Mucosa of descending colon (tissue), 3 donors: Measurements from ENCODE around the gene PSIP1. TPM values are rescaled to one million over a fixed set of nuclear protein-coding genes. Genes with fewer than 3 reads are reported as not detected.
"Not testable (repeated sequence)": the region's sequence is repeated elsewhere in the genome, so short reads cannot be mapped to it uniquely, and the experiment has no call there.

ENCODE experiments used
- ATAC-seq: fragments of 200-7000 bp; cut with Tn5 transposase; one replicate; pipeline ENCODE4 v1.9.1; 2020; ENCODE audit warnings: mild to moderate bottlenecking, moderate library complexity
- DNase-seq, 3 donors: peaks; one replicate each; pipeline ENCODE4 v3.0.0-alpha.2; 2020
- H3K36me3 ChIP-seq: fragments of 200-600 bp; one replicate; pipeline ENCODE4 v1.8.0; 2021; ENCODE audit warnings: low read depth, mild to moderate bottlenecking
- H3K4me1 ChIP-seq: fragments of 200-600 bp; one replicate; pipeline ENCODE4 v1.8.0; 2021; ENCODE audit warnings: low read depth, mild to moderate bottlenecking
- H3K4me3 ChIP-seq: fragments of 200-600 bp; one replicate; pipeline ENCODE4 v1.8.0; 2021; ENCODE audit warnings: mild to moderate bottlenecking
- H3K9me3 ChIP-seq: fragments of 200-600 bp; one replicate; pipeline ENCODE4 v1.8.0; 2021; ENCODE audit warnings: mild to moderate bottlenecking
- intact Hi-C, 2 donors: fragments of 100-400 bp; cut with DNase I in 1 of 2; cut with micrococcal nuclease in 1 of 2; formaldehyde crosslinking; loops; one replicate each; pipeline versions ENCODE4 v1.11.0 to v1.11.1; 2022; cut with DNase I, micrococcal nuclease
- total RNA-seq, 3 donors: library from RNA; stranded (reverse); fragmentation: NEBNext Ultra II Directional in 2 of 3; extraction: Animal tissue kit (Norgen Biotek cat#: 25700) in 2 of 3; gene quantifications; one replicate each; pipeline versions ENCODE4 v1.2.1 to v1.2.4, GENCODE V29; 2021 to 2023
- TF ChIP-seq, protein P1 (sequence below): fragments of 200-600 bp; IDR thresholded peaks from one replicate; pipeline ENCODE4 v1.8.0; 2022; ENCODE audit warnings: antibody characterized with exemption, mild to moderate bottlenecking
- donor health status: DM: no; HTN: no; CAD: no; lungs with moderate emphysema.
- donor health status: DM: no; HTN: no; CAD: no.
- donor health status: DM: no; HTN: yes; CAD: no.

The PSIP1 gene
- total RNA-seq, 3 donors from 2014 or later = 19.9 to 58.4 (median 28.0) TPM

DNA sequence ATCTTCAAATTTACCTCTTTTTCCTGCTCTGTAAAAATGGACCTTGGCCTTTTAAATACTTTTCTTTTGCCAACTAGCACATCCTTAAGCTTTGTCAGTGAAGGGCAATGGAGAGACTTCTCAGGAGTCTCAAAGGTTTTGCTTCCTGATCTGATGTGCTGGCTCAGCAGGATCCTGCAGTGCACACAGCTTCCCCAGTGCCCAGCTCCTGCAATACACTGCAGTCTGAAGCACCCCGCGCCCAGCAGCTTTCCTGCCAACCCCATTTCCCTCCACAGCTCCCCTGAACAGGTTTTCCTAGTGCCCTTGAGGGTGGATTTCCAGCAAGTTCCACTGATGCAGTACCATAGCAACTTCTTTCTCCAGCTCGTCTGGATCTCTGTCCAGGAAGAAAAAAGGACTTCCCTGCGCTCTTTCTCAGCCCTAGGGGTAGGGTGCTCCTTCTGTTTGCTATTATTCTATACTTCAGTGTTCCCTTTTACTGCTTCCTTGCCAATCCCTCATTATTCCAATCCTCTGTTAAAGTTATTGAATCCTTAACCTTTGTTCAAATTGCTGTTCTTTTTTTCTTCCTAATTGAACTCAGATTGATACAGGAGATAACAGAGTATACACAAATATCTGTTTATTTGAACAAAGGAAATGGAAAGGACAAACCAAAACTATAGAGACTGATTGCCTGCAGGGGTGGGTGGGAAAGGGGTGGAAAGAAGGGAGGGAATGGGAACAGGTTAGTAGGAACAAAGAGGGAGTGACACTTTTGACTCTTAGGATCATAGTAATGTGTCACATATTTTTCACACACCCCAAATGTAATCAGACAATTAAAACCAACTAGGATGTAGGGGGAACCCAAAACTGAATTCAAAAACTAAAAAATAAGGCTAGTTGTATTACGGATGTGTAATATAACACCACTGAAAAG lies 79.6 kb downstream of the PSIP1 start:
- Histone ChIP-seq H3K4me1 (peaks cover 31% of the 10 kb centered on the region), H3K36me3 (no peaks in the 10 kb centered on the region), H3K9me3 (no peaks in the 10 kb centered on the region), H3K4me3 (no peak overlapping the region)
- DNase-seq = peak; percentile 48 to 60 (median 58)
- TF ChIP-seq, protein P1, sequence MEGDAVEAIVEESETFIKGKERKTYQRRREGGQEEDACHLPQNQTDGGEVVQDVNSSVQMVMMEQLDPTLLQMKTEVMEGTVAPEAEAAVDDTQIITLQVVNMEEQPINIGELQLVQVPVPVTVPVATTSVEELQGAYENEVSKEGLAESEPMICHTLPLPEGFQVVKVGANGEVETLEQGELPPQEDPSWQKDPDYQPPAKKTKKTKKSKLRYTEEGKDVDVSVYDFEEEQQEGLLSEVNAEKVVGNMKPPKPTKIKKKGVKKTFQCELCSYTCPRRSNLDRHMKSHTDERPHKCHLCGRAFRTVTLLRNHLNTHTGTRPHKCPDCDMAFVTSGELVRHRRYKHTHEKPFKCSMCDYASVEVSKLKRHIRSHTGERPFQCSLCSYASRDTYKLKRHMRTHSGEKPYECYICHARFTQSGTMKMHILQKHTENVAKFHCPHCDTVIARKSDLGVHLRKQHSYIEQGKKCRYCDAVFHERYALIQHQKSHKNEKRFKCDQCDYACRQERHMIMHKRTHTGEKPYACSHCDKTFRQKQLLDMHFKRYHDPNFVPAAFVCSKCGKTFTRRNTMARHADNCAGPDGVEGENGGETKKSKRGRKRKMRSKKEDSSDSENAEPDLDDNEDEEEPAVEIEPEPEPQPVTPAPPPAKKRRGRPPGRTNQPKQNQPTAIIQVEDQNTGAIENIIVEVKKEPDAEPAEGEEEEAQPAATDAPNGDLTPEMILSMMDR = no peak
- ATAC-seq = peak; percentile 90
- intact Hi-C loops = no loop called here

DNA sequence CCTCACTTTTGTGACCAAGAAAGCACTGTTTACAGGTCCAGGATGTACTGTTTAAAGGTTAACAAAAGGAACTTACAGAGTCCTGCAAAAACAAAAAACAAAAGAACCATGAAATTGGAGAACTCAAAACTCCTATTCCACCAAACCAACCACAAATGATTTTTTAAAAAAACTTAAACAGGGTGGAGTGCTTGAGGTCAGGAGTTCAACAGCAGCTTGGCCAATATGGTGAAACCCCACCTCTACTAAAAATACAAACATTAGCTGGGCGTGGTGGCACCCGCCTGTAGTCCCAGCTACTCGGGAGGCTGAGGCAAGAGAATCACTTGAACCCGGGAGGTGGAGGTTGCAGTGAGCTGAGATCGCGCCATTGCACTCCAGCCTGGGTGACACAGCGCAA lies 83.1 kb downstream of the PSIP1 start:
- H3K36me3 ChIP-seq, H3K4me3 ChIP-seq, H3K9me3 ChIP-seq, DNase-seq, ATAC-seq: not testable (repeated sequence)
- peaks cover 42% of the 10 kb centered on the region for H3K4me1 ChIP-seq
- intact Hi-C loops = loop anchor here (10.0 kb wide), 3 partner anchors 123 to 213 kb away; partner anchors contain the start of gene TTC39B (in 1 of the 2)

DNA sequence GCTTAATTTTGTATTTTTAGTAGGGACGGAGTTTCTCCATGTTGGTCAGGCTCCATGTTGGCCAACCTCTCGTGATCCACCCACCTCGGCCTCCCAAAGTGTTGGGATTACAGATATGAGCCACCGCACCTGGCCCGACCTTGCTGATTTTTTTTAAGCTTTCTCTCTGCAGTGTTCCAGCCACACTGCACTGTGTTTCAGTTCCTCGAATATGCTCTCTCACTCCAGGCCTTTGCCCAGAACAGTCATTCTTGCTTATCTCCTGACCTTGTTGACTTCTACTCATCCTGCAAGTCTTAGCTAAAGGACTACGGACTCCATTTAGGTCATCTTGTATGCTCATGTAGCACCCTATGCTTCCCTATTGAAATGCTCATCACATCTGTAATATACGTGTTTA lies 84.8 kb downstream of the PSIP1 start:
- ATAC-seq = no peak
- TF ChIP-seq, protein P1 = no peak
- intact Hi-C loops = loop anchor here (10.0 kb wide), 3 partner anchors 121 to 211 kb away; partner anchors contain the start of gene TTC39B (in 1 of the 2)
- Histone ChIP-seq H3K4me1 (peaks cover 35% of the 10 kb centered on the region), H3K36me3 (no peaks in the 10 kb centered on the region), H3K4me3 (no peak overlapping the region), H3K9me3 (no peaks in the 10 kb centered on the region)
- DNase-seq = no peak

DNA sequence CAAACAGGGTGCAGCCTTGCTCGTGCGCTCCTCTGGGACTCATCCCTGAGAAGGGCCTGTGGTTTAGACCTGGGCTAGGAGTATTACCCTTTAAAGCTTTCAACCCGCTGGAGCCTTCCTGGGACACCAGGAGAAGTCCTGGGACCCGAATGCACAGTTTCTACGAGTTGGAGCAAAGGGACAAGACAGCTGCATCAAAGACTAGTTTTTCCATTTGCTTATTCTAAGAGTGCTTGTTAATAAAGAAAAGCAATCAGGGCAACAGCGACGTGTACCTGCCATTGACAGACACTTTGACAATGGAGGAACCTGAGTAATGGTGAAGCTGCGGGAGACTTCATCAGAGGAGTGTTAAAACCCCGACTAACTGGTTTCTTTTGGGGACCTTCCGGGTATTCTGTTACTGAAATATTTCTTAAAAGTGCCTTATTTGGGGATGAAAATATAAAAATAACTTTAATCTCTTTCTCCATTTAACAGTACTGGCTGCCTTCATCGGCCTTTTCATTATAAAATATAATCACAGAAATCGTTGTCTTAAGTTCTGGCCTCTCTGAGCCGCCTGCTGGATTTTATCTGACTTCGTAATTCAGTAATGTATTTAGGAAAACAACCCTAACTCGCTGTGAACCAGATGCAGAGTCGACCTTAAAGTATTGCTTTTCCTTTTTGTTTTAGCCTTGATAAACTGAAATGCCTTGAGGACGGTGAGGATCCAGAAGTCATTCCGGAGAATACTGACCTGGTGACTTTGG lies 87.4 kb downstream of the PSIP1 start:
- ATAC-seq = peak; percentile 43
- Histone ChIP-seq H3K4me1 (peaks cover 23% of the 10 kb centered on the region), H3K9me3 (no peaks in the 10 kb centered on the region), H3K36me3 (no peaks in the 10 kb centered on the region), H3K4me3 (peak overlapping the region; percentile 95)
- no peak for DNase-seq
- TF ChIP-seq, protein P1 = no peak
- intact Hi-C loops = loop anchor here (10.0 kb wide), 3 partner anchors 119 to 209 kb away; partner anchors contain the start of gene TTC39B (in 1 of the 2)

DNA sequence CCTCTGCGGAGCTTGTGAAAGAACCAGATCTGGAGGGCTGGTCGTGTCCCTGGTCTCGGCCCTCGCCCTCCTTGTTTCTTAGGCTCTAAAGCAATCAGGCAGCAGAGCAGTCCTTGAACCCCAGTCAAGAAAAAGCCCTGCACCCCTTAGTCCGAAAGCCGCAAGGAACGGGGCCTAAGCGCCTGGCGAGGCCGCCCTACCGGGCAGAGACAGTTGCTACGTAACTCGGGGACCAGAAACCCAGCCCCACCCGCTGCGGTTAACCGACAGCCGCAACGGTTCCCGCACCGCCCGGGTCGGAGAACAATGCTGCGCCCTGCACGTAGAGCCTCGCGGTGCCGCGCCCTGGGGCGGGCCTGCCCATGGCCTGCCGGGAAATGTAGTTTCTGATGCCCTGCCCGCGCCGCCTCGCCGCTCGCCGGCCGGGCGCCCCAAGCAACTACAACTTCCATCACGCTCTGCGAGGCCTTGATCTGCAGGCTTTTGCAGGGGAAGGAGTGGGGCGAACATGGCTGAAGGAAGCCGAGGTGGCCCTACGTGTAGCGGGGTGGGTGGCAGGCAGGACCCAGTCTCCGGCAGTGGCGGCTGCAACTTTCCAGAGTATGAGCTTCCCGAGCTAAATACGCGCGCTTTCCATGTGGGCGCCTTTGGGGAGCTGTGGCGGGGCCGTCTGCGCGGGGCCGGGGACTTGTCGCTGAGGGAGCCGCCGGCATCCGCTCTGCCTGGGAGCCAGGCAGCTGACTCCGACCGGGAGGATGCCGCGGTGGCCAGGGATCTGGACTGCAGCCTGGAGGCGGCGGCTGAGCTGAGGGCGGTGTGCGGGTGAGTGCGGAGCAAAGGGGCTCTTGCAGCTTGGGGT lies 88.2 kb downstream of the PSIP1 start, which contains the start of gene SNAPC3:
Gene SNAPC3 (plus strand): TSS at position 505 of the 859 bp plus-strand sequence. CDS start 4 bp downstream, at position 509.
- TF ChIP-seq, protein P1 = no peak
- Histone ChIP-seq H3K36me3 (no peaks in the 10 kb centered on the region), H3K9me3 (no peaks in the 10 kb centered on the region), H3K4me3 (peak within 1 kb of the TSS; percentile 95), H3K4me1 (peaks cover 23% of the 10 kb centered on the region)
- intact Hi-C loops = loop anchor here (10.0 kb wide), 3 partner anchors 118 to 208 kb away; partner anchors contain the start of gene TTC39B (in 1 of the 2)
- DNase-seq (peak; percentile 97 to 98 (median 98)), ATAC-seq (peak; percentile 97)
